ENCODE data around the gene RALGPS2.

- no peak for TF ChIP-seq CTCF (IDR thresholded peaks at IDR 0.05)
- no peak for TF ChIP-seq POLR2A (IDR thresholded peaks at IDR 0.05)
These were observed 32.3 kb upstream of the RALGPS2 start for GRCh38 chr1:178692564-178693327.

All from right lobe of liver (tissue), 4 donors.